ENCODE results near the gene APBB2. TPM values are rescaled to one million over a fixed set of nuclear protein-coding genes. Genes with fewer than 3 reads are reported as not detected.

Gene APBB2
- total and polyA plus RNA-seq, 2 of the 8 experiments (the other 6 are each of a cell fraction or from before 2014, with no cell fraction given) = 58.7 to 59.4 TPM

- no peaks in the 10 kb centered on the region for H4K20me1 ChIP-seq (replicated peaks in 1 of 2; ENCODE audit: control insufficient read depth in 1 of 2, insufficient read depth in 2 of 2, low read length in 2 of 2)
- H3K18ac ChIP-seq (ENCODE audit: extremely low read depth, low read length) = no peak overlapping the region
- no peak for TF ChIP-seq POU5F1 (IDR thresholded peaks at IDR 0.05; ENCODE audit: low read depth, low read length)
- TF ChIP-seq TCF12 (IDR thresholded peaks at IDR 0.05; ENCODE audit: low read depth, low read length) = no peak
- TF ChIP-seq RFX5 (IDR thresholded peaks at IDR 0.05; ENCODE audit: borderline replicate concordance, low read depth, low read length) = no peak
- no peak for TF ChIP-seq BCL11A (IDR thresholded peaks at IDR 0.05; ENCODE audit: low read depth in 2 of 2, low read length in 2 of 2)
- no peak for TF ChIP-seq ZNF274 (IDR thresholded peaks at IDR 0.05; ENCODE audit: borderline replicate concordance, extremely low read depth, low read length)
- no peaks in the 10 kb centered on the region for H3K4me1 ChIP-seq (replicated peaks in 1 of 4; ENCODE audit: control insufficient read depth in 3 of 4, insufficient read depth in 4 of 4, low read length in 3 of 4)
- no peak overlapping the region for H2BK20ac ChIP-seq (ENCODE audit: low read length)
- DNase-seq (ENCODE audit: low read depth in 1 of 2, low spot score in 2 of 2) (no peak), FAIRE-seq (no peak)
- no peak overlapping the region for H4K8ac ChIP-seq (ENCODE audit: extremely low read depth, insufficient read depth, low read length)
- no peaks in the 10 kb centered on the region for H3K27me3 ChIP-seq (replicated peaks in 1 of 4; ENCODE audit: control insufficient read depth in 3 of 4, extremely low read depth in 1 of 4, insufficient read depth in 3 of 4, low read length in 3 of 4)
- H3K36me3 ChIP-seq (ENCODE audit: control insufficient read depth in 2 of 4, insufficient read depth in 4 of 4, low read length in 3 of 4) = no peaks in the 10 kb centered on the region
- POLR2A ChIA-PET (ENCODE audit: partially characterized antibody) = interaction anchor here (1.2 kb wide), 1 partner anchor 18 kb away, joined by 3 read pairs; no protein-coding TSS in a partner anchor
- no peak overlapping the region for H4K91ac ChIP-seq (replicated peaks; ENCODE audit: insufficient read length, low read length)
- H3K9ac ChIP-seq (replicated peaks in 1 of 4; ENCODE audit: extremely low read depth in 1 of 4, low read depth in 3 of 4, low read length in 3 of 4) = no peak overlapping the region
- no peak overlapping the region for H2AFZ ChIP-seq (ENCODE audit: low read length)
- CTCF ChIA-PET (ENCODE audit: partially characterized antibody) = interaction anchor here (7.7 kb wide), 1 partner anchor 13 kb away, joined by 58 read pairs; no protein-coding TSS in a partner anchor
- no peak overlapping the region for H2BK120ac ChIP-seq (replicated peaks; ENCODE audit: low read depth, low read length)
- no peak overlapping the region for H2BK15ac ChIP-seq (ENCODE audit: low read length)
- no peak overlapping the region for H2BK5ac ChIP-seq (ENCODE audit: low read depth, low read length)
- H2BK12ac ChIP-seq (ENCODE audit: low read depth, low read length) = no peak overlapping the region
- H3K79me1 ChIP-seq (ENCODE audit: low read depth, low read length) = no peaks in the 10 kb centered on the region
- no peak overlapping the region for H3K4me3 ChIP-seq (ENCODE audit: extremely low read depth in 1 of 4, insufficient read depth in 2 of 4, low read depth in 3 of 4, low read length in 4 of 4)
- no peak overlapping the region for H3K14ac ChIP-seq (ENCODE audit: insufficient read length)
- H4K5ac ChIP-seq (ENCODE audit: insufficient read length, low read depth, low read length) = no peak overlapping the region
- H3K23ac ChIP-seq (ENCODE audit: insufficient read length) = no peak overlapping the region
- no peak overlapping the region for H2AK5ac ChIP-seq (ENCODE audit: low read depth, low read length)
- no peaks in the 10 kb centered on the region; a peak in 1 of 4 replicates for H3K9me3 ChIP-seq (ENCODE audit: insufficient read depth in 2 of 2, low read depth in 1 of 2, low read length in 1 of 2)
- no peaks in the 10 kb centered on the region for H3K23me2 ChIP-seq (ENCODE audit: low read depth, low read length)
- H3K4me2 ChIP-seq (ENCODE audit: insufficient read depth in 1 of 2, low read depth in 2 of 2, low read length in 2 of 2) = no peak overlapping the region
- no peak overlapping the region for H3K4ac ChIP-seq (replicated peaks; ENCODE audit: insufficient read length, low read depth, low read length)
- no peak overlapping the region for H3K56ac ChIP-seq (replicated peaks; ENCODE audit: insufficient read length, low read depth, low read length)
- no peak overlapping the region for H3K27ac ChIP-seq (ENCODE audit: low read depth, low read length)
- no peaks in the 10 kb centered on the region for H3K79me2 ChIP-seq (ENCODE audit: control insufficient read depth in 1 of 2, insufficient read depth in 2 of 2, low read length in 2 of 2)
- WGBS, 2 experiments (ENCODE audit: extremely low coverage in 1 of 2, insufficient coverage in 1 of 2, insufficient read length in 1 of 2, insufficient replicate concordance in 2 of 2, low coverage in 1 of 2, low lambda C conversion rate in 2 of 2, missing lambda C conversion rate in 1 of 2) = 94% methylated on average over 3 of the region's 3 CpGs; no CpG with 5 or more reads in 1 of the 2 experiments
Observed at GRCh38 chr4:40990899-40991265, 223.5 kb downstream of the APBB2 start.

Data from H1 (cell line).